NCI-H1417 (cell line): ENCODE data around the gene ITIH1.

Source experiments
- DNase-seq, 3 experiments: peaks; one replicate each; lab custom pipeline; 2025; lab: John Stamatoyannopoulos, UW

The ITIH1 gene

DNA sequence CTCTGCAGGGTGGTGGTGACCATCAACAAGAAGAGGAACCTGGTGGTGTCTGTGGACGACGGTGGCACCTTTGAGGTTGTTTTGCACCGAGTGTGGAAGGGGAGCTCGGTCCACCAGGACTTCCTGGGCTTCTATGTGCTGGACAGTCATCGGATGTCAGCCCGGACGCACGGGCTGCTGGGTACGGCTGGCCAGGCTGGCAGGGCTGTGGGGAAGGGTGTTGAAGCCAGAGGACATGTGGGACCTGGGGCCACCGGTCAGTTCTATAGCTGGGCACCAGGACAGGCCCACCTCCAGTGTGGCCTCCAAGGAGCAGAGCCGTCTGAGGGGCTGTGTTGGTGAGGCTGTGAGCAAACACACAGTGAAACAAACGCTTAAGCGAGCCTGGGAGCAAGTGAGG lies 13.3 kb downstream of the ITIH1 start:
- no peak for DNase-seq

DNA sequence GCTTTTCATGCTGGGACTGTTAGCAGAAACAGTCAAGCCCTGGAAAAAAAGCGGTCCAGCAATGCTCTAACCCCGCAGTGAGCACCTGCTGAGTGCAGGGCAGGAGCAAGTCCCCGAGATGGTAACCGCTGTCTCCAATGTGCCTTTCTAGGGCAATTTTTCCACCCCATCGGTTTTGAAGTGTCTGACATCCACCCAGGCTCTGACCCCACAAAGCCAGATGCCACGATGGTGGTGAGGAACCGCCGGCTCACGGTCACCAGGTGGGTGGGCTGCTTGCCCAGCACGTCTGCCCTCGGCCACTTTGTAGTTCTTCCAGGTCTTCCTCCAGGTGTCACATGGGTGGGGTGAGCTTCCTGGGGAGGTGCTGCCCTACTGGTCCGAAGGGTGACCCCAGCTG lies 14.0 kb downstream of the ITIH1 start:
- DNase-seq: no peak

DNA sequence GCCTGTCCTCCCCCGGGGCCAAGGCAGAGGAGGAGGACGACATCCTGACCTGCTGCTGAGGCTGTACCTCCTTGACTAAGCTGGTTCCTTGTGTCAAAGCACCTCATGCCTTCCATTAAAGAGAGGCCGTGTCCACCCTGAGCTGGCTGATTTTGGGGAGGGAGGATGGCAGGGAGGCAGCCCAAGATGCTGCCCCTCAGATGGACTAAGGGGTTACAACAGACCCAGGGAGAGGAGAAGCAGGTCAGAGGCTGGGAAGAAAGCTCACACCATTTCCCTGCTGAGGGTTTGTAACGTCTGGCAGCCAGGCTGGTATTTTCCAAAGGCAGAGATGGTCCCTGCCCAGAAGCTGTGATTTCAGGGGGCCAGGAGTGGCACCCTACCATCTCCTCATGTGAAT lies 14.5 kb downstream of the ITIH1 start:
- DNase-seq: no peak

DNA sequence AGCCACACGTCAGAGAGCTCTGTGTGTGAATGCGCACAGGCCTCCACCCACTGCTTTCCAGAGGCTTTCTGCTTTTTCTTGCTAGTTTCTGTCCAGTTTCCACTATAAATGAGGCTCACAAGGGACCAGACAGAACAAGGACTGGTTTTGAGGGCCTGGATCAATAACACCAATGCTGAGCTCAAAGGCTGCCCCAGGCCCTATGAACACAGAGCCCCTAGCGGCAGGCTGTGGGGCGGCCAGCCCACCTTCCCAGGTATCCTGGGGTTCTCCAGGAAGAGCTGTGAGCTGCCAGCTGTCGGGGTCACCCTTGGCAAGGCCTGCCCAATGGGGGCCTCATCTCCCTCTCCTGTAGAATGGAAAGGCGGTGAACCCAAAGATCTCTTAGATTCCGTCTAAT lies 15.0 kb downstream of the ITIH1 start:
- no peak for DNase-seq

DNA sequence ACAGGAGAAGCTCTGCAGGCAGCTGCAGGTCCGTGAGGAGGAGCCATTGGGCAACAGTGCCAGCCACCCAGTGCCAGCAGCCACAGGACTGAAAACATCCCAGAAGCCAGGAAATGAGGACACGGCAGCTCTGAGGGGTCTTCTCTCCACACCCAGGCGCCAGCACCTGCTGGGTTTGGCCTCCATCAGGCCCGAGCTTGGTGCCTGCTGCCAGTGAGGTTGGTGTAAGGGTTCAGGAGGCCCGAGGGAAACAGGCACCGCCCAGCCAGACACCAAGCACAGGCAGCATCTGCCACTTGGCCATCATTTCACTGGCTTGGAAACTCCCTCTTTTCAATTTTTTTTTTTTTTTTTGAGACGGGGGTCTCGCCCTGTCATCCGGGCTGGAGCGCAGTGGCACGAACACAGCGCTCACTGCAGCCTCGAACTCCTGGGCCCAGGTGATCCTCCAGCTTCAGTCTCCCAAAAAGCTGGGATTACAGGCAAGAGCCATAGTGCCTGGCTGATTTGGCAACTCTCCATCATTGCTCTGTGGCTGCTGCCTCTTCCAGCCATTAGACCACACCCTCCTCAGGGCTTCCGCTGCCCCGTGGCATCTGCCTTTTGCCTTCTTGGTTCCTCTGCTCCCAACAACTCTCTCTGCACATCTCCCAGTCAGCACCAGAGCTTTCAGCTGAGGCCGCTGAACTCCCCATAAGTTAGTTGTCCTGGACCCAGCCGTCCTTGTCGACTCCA lies 15.7 kb downstream of the ITIH1 start:
- DNase-seq: no peak

DNA sequence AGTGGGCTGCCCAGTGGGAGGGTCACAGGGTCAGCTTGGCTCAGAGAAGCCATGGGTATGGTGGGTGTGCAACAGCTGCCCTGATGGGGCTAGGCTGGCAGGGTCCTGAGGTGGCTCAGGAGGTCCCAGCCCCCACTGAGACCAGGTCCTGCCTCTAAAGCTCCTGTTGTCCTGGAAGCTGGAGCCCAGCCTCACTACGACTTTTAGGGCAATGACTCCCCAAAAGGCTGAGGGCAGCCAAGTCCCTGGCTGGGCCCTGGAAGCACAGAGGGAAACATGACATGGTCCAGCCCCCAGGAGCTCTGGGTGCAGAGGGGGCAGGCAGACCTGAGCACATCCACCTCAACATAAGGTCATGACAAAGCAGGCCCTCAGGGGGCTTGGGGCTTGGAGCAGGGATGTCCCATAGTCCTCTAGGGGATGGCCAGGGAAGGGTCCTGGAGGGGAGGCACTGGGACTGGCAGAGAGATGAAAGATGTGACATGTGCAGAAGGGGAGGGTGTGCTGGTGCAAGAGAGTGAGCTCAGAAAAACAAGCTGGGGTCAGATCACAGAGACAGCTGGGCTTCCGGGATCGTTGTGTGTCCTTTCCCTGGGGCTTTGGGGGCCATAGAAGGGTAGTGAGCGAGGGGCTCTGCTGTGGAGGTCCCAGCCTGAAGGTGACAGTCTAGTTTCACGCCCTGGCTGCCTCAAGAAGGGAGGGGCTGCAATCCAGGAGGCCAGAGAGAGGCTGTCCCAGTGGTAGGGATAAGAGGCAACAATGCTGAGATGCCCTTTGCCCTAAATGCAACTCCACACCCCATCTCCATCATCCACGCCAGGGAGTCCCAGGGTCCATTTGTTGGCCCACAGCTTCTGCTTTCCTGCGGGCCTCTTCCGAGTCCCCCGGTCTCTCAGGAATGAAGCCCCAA lies 16.6 kb downstream of the ITIH1 start:
- DNase-seq: no peak

DNA sequence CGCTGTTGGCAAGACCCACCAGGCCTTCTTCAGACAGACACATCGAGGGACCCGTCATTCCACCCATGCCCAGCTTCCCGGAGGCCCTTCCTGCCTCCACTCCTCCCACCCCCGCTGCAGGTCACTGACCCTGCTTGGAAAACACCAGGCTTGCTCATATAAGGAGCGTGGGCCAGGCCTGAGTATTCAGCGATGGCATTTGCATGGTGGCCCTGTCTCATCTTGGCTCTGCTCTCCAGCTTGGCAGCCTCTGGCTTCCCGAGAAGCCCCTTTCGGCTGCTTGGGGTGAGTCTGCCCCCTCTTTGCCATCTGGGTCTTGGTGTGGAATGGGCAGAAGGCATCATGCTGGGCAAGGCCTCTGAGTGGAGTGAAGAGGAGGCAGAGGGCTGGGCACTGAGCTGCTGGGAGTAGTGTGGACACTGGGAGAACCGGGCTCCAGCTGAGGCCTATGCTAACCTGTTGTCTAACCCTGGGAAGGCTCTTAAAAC lies 17.3 kb downstream of the ITIH1 start, which contains the start of gene ITIH3:
TSS of gene ITIH3 (plus strand) at position 185 of the 488 bp plus-strand sequence. CDS start at position 193, 8 bp downstream.
- no peak for DNase-seq

DNA sequence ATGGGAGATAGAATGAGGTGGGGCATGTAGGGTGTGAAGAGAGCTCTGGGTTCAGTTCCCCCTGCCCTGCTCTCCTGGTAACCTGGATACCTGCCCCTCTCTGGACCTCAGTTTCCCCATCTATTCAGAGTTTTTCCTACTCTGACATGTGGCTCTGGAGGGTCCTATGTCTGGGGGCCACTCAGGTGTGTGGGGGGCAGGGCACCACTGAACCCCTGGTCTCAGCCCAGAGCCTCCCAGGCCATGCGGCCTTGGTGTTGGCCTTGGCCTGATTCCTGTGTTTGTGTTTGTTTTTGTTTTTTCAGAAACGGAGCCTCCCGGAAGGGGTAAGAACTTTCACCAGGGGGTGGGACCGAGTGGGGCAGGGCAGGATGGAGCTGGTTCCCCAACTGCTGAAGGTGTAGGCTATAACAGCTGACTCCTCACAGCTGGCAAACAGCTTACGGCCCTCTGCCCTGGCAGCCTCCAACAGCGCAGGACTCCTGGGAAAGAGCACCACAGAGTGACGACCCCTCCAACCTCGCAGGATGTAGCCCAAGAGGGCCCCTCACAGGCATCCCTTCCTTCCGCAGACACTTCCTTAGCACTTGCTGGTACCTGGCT lies 18.0 kb downstream of the ITIH1 start:
- DNase-seq: no peak

DNA sequence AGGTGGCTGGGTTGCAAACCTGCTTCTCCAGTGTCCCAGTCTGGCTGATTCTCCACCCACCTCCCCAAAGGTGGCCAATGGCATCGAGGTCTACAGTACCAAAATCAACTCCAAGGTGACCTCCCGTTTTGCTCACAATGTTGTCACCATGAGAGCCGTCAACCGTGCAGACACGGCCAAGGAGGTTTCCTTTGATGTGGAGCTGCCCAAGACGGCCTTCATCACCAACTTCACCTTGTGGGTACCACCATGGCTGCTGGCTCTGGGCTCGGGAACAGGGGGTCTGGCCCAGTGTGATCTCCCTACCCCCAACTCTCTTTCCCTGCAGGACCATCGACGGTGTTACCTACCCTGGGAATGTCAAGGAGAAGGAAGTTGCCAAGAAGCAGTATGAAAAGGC lies 19.0 kb downstream of the ITIH1 start:
- DNase-seq: no peak

DNA sequence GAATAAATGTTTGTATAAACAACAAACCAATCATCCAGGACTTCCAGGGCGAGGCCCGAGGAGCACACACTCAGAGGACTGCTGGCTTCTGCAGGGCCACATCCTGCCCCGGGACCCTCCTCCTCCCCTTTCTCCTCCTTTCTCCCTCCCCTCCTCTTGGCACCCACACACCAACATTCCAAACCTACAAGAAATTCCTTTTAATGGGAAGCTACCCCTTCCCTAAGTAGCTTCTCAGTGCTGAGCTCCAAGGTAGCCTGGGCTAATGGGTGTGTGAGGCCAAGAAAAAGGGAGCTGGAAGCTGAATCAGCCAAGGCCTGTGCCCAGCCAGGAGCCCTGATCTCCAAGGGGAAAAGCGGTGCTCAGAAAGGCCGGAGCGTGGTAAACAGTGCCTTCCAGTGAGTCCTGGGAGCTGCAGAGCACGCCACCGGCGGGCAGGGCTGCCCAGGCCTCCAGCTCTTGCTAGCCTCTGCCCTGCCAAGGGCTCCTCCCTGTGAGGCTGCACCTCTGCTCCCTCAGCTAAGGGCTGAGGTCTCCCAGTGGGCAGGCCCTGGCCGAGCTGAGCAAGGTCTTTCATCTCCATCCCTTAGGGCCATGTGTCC lies 21.1 kb downstream of the ITIH1 start:
- DNase-seq: no peak

DNA sequence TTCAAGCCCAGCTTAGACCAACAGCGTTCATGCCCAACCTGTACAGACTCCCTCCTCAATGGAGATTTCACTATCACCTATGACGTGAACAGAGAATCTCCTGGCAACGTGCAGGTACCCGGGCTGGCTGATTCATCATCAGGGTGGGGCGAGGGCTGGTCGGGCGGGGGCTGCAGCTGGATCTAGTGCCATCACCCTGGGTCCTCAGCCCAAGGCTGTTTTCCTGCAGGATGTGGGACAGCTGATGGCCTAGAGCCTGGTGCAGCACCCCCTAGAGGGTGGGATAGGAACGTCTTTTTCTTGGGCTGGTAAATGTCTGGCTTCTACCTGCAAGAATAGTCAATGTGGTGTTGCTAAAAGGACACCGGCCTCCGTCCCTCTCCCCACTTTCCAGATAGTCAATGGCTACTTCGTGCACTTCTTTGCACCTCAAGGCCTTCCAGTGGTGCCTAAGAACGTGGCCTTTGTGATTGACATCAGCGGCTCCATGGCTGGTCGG lies 21.6 kb downstream of the ITIH1 start:
- DNase-seq: no peak

DNA sequence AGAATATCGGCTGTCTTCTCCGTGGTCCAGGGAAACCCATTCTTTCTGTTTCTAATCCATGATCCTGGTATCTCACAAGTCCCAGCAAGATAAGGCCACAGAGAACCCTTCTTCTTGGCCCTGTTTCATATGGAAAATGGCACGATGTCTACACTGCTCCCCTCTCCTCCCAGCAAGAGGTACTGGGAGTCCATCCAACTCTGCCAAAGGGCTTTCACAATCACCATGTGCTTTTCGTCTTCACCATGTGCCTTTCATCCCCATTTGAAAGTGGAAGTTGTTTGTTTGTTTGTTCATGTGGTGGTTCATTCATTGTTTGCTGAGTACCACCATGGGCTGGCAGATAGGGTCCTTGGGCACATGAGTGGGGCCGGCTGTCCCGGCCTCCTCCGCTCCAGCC lies 22.7 kb downstream of the ITIH1 start:
- DNase-seq: no peak

DNA sequence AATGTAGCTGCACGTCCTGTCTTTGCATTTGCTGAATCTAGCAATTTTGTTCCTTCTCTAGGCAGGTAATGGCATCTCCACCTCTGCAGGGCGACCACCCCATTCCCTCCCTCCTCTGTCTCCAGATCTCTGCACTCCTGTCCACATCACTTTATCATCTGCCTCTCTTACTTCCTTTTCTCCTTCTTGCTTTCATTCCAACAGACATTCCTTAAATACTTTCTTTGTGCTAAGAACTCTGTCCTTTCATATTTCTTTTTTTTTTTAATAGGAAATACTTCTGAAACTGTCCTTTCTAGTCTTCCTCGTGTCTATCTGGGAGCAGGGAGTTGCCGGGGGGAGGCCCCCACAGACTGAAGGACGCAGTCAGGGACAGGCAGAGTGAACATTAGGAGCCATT lies 24.4 kb downstream of the ITIH1 start:
- no peak for DNase-seq

DNA sequence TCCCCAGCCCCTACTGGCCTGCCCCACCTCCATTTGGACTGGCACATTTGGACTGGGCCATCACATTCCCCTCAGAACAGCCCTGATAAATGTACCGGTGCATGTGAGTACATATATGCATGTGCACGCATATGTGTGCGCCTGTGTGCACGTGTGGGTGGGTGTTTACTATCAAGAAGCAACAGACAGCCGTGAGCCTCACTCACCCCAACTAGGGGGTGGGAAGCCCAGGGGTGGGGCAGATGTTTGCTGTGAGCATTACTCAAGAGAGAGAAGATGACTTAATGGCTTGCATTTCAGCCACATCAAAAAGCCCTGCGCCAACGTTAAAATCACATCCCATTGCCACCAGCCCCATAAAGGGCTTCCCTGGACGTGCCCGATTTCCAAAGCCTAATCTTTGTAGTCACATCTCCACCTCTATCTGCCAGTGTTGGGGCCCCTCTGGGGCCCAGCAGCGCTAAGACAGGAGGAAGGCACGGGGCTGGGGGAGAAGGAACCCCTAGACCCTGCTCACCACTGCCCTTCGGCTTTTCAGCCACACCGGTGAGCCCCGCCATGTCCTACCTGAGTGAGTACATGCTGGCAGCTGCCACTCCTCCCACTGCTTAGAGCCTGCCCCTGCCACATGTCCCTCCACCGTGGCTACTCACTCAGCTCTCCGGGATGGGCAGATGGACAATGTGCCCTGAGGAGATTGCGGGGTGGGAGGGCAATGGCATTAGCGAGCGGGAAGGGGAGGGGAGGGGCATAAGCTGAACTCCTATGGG lies 28.1 kb downstream of the ITIH1 start:
- no peak for DNase-seq

DNA sequence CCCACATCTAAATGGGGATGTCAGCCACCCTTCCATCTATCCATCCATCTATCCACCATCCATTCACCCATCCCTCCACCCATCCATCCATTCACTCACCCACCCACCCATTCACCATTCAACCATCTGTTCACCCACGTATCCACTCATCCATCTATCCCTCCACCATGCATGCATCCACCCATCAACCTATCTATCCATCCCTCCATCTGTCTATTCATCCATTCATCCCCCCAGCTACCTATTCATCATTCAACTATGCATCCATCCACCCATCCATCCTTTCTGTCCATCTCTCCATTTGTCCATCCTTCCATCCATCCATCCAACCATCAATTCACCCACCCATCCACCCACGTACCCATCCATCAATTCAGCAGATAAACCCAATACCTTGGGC lies 31.8 kb downstream of the ITIH1 start:
- DNase-seq: no peak

DNA sequence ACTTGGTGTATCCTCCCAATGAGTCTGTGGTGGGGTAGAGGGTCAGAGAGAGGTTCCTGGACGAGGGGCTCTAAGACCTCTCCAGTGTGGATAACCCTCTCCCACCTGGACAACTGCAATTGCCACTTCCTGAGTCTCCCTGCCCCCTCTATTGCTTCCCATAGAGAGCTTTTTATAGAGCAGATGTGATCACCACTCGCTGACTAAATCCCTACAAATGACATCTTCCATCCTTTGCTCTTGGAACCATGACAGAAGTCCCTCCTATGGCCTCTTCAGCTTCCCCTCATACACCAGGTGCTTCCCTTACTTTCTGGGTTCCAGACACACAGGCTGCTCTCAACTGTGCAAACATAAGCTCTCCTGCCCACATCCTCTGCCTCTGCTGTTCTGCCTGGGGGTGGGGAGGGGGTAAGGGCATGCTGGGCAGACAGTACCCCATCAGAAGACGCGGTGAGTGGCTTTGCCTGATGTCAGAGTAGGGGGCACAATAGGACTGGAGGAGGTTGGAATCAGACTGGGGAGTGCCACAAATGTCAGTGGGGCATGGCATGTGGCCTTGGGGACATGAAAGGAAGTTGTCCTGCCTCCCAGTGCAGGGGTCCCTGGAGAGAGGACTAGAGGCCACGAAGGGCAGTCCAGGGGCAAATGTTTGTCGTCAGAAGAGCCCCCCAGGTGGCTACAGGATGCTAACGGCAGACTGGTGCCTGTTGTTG lies 32.4 kb downstream of the ITIH1 start:
- no peak for DNase-seq

DNA sequence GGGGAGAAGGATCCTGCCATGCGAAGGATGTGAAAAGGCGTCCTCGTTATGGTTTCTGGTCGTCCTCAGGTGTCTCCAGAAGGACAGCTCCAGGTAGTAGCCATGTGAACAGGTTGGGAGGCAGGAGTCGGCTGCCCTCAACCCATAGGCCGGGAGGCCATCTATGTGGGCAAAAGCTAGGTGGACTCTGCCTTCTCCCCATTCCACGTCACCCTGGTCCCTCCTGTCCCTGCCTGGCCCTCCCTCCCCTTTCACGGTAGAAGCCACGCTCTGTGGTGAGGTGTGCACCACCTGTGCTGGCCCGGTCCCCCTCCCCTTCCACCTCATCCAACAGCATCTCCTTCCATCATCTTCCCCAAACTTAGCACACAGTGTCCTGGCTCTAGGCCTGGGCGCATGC lies 33.5 kb downstream of the ITIH1 start:
- DNase-seq: no peak

DNA sequence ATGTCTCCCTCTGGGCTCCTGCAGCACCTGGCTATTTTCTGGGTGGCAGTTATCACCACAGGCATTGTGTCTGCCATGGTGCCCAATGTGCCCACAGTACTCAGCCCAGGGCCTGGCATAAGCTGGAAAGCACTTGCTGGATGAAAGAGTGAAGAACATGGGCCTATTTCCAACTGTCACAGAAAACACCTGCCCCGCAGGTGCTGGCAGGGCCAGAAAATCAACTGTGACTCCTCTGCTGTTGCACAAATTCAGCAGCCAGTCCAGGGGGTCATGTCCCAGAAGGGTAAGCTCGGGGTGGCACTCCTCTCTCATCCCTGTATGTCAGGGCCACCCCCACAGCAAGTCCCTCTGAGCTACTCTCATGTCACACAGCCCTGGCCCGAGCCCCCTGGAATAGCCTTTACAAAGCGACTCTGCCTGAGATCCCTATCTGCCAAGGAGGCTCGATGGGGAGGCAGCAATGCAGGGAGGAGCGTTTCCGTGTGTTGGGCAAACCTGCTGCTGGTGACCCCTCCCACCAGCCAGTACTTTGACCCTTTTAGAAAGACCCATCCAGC lies 34.1 kb downstream of the ITIH1 start:
- no peak for DNase-seq

DNA sequence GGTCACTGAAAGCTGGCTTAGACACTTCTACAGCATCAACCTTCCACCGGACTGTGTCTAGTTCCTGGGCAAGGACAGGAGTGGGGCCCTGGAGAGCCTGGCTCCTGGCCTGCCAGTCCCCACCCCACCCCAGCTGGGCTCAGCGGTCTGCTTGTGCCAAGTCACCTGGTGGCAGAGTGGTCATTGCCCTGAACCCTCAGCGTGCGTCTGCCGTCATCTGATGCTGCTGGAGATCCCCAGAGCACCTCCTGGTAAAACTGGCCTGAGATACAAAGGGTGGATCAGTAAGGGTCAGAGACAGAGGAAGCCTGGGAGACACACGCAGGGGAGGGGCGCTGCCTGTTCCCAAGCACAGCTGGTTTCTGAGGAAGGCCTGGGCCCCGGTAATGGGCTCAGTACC lies 36.4 kb downstream of the ITIH1 start:
- DNase-seq: no peak

DNA sequence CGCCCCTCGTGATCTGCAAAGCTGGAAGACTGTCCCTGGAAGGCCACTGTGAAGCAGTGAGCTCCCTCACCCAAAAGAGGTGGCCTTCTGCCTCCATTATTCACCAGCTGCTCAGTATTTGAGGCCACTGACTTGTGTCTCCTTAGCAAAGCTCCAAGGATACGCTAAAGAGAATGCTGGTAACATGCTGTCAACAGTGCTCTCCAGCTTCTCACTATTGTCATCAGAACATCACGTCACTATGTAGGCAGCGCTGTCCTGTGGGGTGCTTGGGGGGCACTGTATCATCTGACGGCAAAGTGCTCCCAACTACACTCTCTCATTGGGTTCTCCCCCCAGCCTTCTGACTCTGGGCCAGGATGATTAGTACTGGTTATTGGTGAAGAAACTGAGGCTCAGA lies 38.8 kb downstream of the ITIH1 start:
- no peak for DNase-seq
